Stimulated activated CD8-positive, alpha-beta memory T cell treated with anti-CD3 and anti-CD28 coated beads, Interleukin-15, amount 100 ng/mL, for 4 hours (primary cell): ENCODE measurements around the gene NME3.

ENCODE experiments used
- DNase-seq, 2 donors: peaks; one replicate each; pipeline ENCODE4 v3.0.0-alpha.2; 2020; ENCODE audit warnings: low read depth in 2 of 2

NME3 gene

GRCh38 chr16:1727651-1728624 lies 43.4 kb downstream of the NME3 start:
- DNase-seq = no peak

GRCh38 chr16:1726661-1727502 lies 44.5 kb downstream of the NME3 start:
- no peak for DNase-seq

- no peak for DNase-seq
Measured at GRCh38 chr16:1724491-1724890, 46.9 kb downstream of the NME3 start.

GRCh38 chr16:1723450-1724147 lies 47.7 kb downstream of the NME3 start:
- DNase-seq = no peak

- DNase-seq = no peak
Measured at GRCh38 chr16:1721372-1721771, 50.0 kb downstream of the NME3 start.
